ENCODE measurements around the gene AGT. TPM values are rescaled to one million over a fixed set of nuclear protein-coding genes. Genes with fewer than 3 reads are reported as not detected.

AGT gene
- polyA plus RNA-seq, 2 of the 4 experiments (the other 2 are of a cell fraction), result 0.06 to 0.18 TPM

DNA sequence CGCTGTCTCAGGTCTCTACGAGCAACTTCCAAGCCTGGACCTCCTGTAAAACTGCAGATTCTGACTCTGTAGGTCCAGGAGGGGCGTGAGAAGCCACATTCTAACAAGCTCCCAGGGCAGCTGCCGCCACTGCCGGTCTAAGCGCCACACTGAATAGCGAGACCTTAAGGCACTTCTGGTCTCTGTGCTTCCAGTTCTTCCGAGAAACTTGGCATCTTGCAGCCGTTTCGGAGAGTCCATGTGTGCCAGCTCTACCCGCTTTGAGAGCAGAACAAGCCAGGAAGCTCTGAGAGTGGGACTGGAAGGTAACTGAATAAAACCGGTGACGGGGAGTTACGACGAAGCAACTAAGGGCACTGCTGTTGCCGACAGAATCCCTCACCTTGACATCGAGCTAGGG lies 12.5 kb downstream of the AGT start:
- no peak for FAIRE-seq
- TF ChIP-seq FOSB (CRISPR knock-in tag; IDR thresholded peaks at IDR 0.05), result no peak
- TF ChIP-seq PBX3 (IDR thresholded peaks at IDR 0.05), result no peak
- TF ChIP-seq MAZ (IDR thresholded peaks at IDR 0.05; ENCODE audit: borderline replicate concordance, low read depth, low read length), result no peak
- TF ChIP-seq, protein P1, sequence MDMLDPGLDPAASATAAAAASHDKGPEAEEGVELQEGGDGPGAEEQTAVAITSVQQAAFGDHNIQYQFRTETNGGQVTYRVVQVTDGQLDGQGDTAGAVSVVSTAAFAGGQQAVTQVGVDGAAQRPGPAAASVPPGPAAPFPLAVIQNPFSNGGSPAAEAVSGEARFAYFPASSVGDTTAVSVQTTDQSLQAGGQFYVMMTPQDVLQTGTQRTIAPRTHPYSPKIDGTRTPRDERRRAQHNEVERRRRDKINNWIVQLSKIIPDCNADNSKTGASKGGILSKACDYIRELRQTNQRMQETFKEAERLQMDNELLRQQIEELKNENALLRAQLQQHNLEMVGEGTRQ (IDR thresholded peaks at IDR 0.05), result no peak
- no peak for TF ChIP-seq CBX8 (IDR thresholded peaks at IDR 0.05)
- TF ChIP-seq, protein P2, sequence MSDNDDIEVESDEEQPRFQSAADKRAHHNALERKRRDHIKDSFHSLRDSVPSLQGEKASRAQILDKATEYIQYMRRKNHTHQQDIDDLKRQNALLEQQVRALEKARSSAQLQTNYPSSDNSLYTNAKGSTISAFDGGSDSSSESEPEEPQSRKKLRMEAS (IDR thresholded peaks at IDR 0.05), result no peak
- TF ChIP-seq BHLHE40 (IDR thresholded peaks at IDR 0.05; ENCODE audit: low read depth, low read length), result no peak
- TF ChIP-seq TFCP2L1 (CRISPR knock-in tag; IDR thresholded peaks at IDR 0.05), result no peak
- TF ChIP-seq ELK1 (IDR thresholded peaks at IDR 0.05; ENCODE audit: low read depth, low read length), result no peak
- TF ChIP-seq ZC3H11A (IDR thresholded peaks at IDR 0.05), result no peak
- TF ChIP-seq KDM1A (IDR thresholded peaks at IDR 0.05; ENCODE audit: low read depth), result no peak
- no peak for TF ChIP-seq FOSL2 (IDR thresholded peaks at IDR 0.05)
- no peak for TF ChIP-seq FOSL2 (CRISPR knock-in tag; IDR thresholded peaks at IDR 0.05)
- no peak for TF ChIP-seq ZFP36 (IDR thresholded peaks at IDR 0.05; ENCODE audit: borderline replicate concordance, partially characterized antibody)
- H3K9me3 ChIP-seq, result no peaks in the 10 kb centered on the region
- H3K27ac ChIP-seq, result no peak overlapping the region
- ATAC-seq, result no peak
- H3K4me3 ChIP-seq, result no peak overlapping the region
- 84% methylated on average over 16 of the region's 17 CpGs for WGBS (ENCODE audit: missing lambda C conversion rate)
- ChIA-PET POLR2A (no interaction called here), CTCF (interaction anchor here (1.3 kb wide), 1 partner anchor 16 kb away, joined by 3 read pairs; no protein-coding TSS in a partner anchor)
- DNase-seq (ENCODE audit: low read depth in 1 of 2, low spot score in 1 of 2), result no peak
- no peak overlapping the region for H3K4me2 ChIP-seq
- no peaks in the 10 kb centered on the region for H3K4me1 ChIP-seq

- WGBS (ENCODE audit: missing lambda C conversion rate), result 40% methylated on average over 4 of the region's 4 CpGs
- DNase-seq (ENCODE audit: low read depth in 1 of 2, low spot score in 1 of 2) (no peak), ATAC-seq (no peak)
Measured at GRCh38 chr1:230700132-230700531, 13.8 kb downstream of the AGT start.

More at GRCh38 chr1:230700132-230700531, 13.8 kb downstream of the AGT start:
- H3K9me3 ChIP-seq, result no peaks in the 10 kb centered on the region
- H3K4me2 ChIP-seq, result no peak overlapping the region
- no peak for TF ChIP-seq E2F6 (IDR thresholded peaks at IDR 0.05; ENCODE audit: borderline replicate concordance, low read depth)
- TF ChIP-seq GATA3 (IDR thresholded peaks at IDR 0.05; ENCODE audit: borderline replicate concordance), result no peak
- TF ChIP-seq, protein P3, sequence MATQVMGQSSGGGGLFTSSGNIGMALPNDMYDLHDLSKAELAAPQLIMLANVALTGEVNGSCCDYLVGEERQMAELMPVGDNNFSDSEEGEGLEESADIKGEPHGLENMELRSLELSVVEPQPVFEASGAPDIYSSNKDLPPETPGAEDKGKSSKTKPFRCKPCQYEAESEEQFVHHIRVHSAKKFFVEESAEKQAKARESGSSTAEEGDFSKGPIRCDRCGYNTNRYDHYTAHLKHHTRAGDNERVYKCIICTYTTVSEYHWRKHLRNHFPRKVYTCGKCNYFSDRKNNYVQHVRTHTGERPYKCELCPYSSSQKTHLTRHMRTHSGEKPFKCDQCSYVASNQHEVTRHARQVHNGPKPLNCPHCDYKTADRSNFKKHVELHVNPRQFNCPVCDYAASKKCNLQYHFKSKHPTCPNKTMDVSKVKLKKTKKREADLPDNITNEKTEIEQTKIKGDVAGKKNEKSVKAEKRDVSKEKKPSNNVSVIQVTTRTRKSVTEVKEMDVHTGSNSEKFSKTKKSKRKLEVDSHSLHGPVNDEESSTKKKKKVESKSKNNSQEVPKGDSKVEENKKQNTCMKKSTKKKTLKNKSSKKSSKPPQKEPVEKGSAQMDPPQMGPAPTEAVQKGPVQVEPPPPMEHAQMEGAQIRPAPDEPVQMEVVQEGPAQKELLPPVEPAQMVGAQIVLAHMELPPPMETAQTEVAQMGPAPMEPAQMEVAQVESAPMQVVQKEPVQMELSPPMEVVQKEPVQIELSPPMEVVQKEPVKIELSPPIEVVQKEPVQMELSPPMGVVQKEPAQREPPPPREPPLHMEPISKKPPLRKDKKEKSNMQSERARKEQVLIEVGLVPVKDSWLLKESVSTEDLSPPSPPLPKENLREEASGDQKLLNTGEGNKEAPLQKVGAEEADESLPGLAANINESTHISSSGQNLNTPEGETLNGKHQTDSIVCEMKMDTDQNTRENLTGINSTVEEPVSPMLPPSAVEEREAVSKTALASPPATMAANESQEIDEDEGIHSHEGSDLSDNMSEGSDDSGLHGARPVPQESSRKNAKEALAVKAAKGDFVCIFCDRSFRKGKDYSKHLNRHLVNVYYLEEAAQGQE (IDR thresholded peaks at IDR 0.05), result no peak
- TF ChIP-seq, protein P4, sequence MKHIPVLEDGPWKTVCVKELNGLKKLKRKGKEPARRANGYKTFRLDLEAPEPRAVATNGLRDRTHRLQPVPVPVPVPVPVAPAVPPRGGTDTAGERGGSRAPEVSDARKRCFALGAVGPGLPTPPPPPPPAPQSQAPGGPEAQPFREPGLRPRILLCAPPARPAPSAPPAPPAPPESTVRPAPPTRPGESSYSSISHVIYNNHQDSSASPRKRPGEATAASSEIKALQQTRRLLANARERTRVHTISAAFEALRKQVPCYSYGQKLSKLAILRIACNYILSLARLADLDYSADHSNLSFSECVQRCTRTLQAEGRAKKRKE (CRISPR knock-in tag; IDR thresholded peaks at IDR 0.05; ENCODE audit: low read depth), result no peak
- no peak for TF ChIP-seq SREBF2 (IDR thresholded peaks at IDR 0.05)
- no peak for TF ChIP-seq CBX2 (IDR thresholded peaks at IDR 0.05; ENCODE audit: borderline replicate concordance, low read depth)
- no peak for TF ChIP-seq RARB (CRISPR knock-in tag; IDR thresholded peaks at IDR 0.05)
- no peak for TF ChIP-seq EHMT2 (IDR thresholded peaks at IDR 0.05; ENCODE audit: low read depth)
- no peak for TF ChIP-seq ZC3H11A (IDR thresholded peaks at IDR 0.05)
- no peak for TF ChIP-seq NPAS2 (CRISPR knock-in tag; IDR thresholded peaks at IDR 0.05; ENCODE audit: borderline replicate concordance)
- TF ChIP-seq ZNF302 (CRISPR knock-in tag; IDR thresholded peaks at IDR 0.05), result no peak
- TF ChIP-seq, protein P2 (IDR thresholded peaks at IDR 0.05), result no peak
- no peak for TF ChIP-seq TP53 (CRISPR knock-in tag; IDR thresholded peaks at IDR 0.05)
- TF ChIP-seq SMC3 (IDR thresholded peaks at IDR 0.05), result no peak
- no peak for TF ChIP-seq CHD2 (IDR thresholded peaks at IDR 0.05; ENCODE audit: low read length, partially characterized antibody)
- no peak for TF ChIP-seq RFX5 (IDR thresholded peaks at IDR 0.05)
- TF ChIP-seq, protein P5, sequence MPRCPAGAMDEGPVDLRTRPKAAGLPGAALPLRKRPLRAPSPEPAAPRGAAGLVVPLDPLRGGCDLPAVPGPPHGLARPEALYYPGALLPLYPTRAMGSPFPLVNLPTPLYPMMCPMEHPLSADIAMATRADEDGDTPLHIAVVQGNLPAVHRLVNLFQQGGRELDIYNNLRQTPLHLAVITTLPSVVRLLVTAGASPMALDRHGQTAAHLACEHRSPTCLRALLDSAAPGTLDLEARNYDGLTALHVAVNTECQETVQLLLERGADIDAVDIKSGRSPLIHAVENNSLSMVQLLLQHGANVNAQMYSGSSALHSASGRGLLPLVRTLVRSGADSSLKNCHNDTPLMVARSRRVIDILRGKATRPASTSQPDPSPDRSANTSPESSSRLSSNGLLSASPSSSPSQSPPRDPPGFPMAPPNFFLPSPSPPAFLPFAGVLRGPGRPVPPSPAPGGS (IDR thresholded peaks at IDR 0.05), result no peak
- ChIA-PET CTCF (no interaction called here), POLR2A (no interaction called here)
- no peak overlapping the region for H3K4me3 ChIP-seq
- no peak for FAIRE-seq
- H3K4me1 ChIP-seq, result no peaks in the 10 kb centered on the region
- H3K27ac ChIP-seq, result no peak overlapping the region

Data from A549 (cell line).